Endothelial cell of umbilical vein (primary cell): ENCODE measurements around the gene GTF2IRD1. TPM values are rescaled to one million over a fixed set of nuclear protein-coding genes. Genes with fewer than 3 reads are reported as not detected.

Source experiments
- BruUV-seq: library from RNA; stranded (reverse); fragments of 400-500 nt; replicated peaks from 2 replicates; lab custom pipeline; 2021; lab: Mats Ljungman, UMichigan
- CTCF ChIA-PET: fragments of 300-600, 350-600 bp; sonication (Branson Sonifier 250); formaldehyde crosslinking; loops from one replicate; lab custom pipeline; 2021; ENCODE audit warnings: antibody characterized with exemption, inconsistent platforms; lab: Charles Lee
- POLR2A ChIA-PET: fragments of 300-600, 350-600 bp; sonication (Branson Sonifier 250); formaldehyde crosslinking; loops from one replicate; lab custom pipeline; 2021; ENCODE audit warnings: antibody characterized with exemption, inconsistent platforms; lab: Charles Lee
- DNase-seq: peaks from one replicate; pipeline ENCODE4 v3.0.0-alpha.2; 2011; ENCODE audit warnings: low read depth, low spot score
- FAIRE-seq: peaks from 2 replicates; lab custom pipeline; 2011; peaks lifted over from hg19 to GRCh38; lab: Jason Lieb, UNC
- H2AFZ ChIP-seq: 2 replicates; pipeline ENCODE4 v1.6.0; 2012; ENCODE audit warnings: low read depth, low read length, control low read depth, inconsistent platforms
- H3K27ac ChIP-seq: 2 replicates; pipeline ENCODE4 v1.5.1; 2011; ENCODE audit warnings: low read depth, mild to moderate bottlenecking, control low read depth, low read length, moderate library complexity; ENCODE audit not compliant: insufficient read depth
- H3K27me3 ChIP-seq, 2 experiments: 2 replicates each; pipeline versions ENCODE4 v1.6.0 to v1.6.1; 2011; ENCODE audit warnings: low read length in 2 of 2, mixed read lengths in 1 of 2; ENCODE audit not compliant: control insufficient read depth in 2 of 2, insufficient read depth in 2 of 2
- H3K36me3 ChIP-seq, 2 experiments: 2 replicates in 1 of 2; 3 replicates in 1 of 2; pipeline ENCODE4 v1.5.1; 2011; ENCODE audit warnings: low read length in 2 of 2, mild to moderate bottlenecking in 1 of 2, moderate library complexity in 1 of 2; ENCODE audit not compliant: control insufficient read depth in 2 of 2, insufficient read depth in 2 of 2; ENCODE audit errors: extremely low read depth in 1 of 2
- H3K4me1 ChIP-seq: 3 replicates; pipeline ENCODE4 v1.5.1; 2011; ENCODE audit warnings: mild to moderate bottlenecking, low read length; ENCODE audit not compliant: control insufficient read depth, insufficient read depth; ENCODE audit errors: extremely low read depth
- H3K4me2 ChIP-seq: 2 replicates; pipeline ENCODE4 v1.6.1; 2011; ENCODE audit warnings: low read length, control low read depth, mixed read lengths; ENCODE audit not compliant: insufficient read depth
- H3K4me3 ChIP-seq, 3 experiments: fragments of 200-600 bp in 1 of 3; sonication (generic), shearing (Covaris generic) in 1 of 3; replicated peaks in 1 of 3; 2 replicates each; pipeline ENCODE4 v1.5.1; 2011 to 2016; ENCODE audit warnings: control low read depth in 3 of 3, low read length in 3 of 3, mild to moderate bottlenecking in 2 of 3, inconsistent platforms in 1 of 3, low read depth in 1 of 3, moderate library complexity in 1 of 3; ENCODE audit not compliant: insufficient read depth in 1 of 3
- H3K79me2 ChIP-seq: 2 replicates; pipeline ENCODE4 v1.6.0; 2012; ENCODE audit warnings: low read length, inconsistent platforms; ENCODE audit not compliant: control insufficient read depth, insufficient read depth
- H3K9ac ChIP-seq: replicated peaks from 2 replicates; pipeline ENCODE3; 2011; ENCODE audit warnings: low read length, control low read depth; ENCODE audit not compliant: insufficient read depth; ENCODE audit errors: extremely low read depth
- H3K9me1 ChIP-seq: replicated peaks from 3 replicates; pipeline ENCODE4 v1.6.0; 2011; ENCODE audit warnings: mild to moderate bottlenecking, low read length; ENCODE audit not compliant: control insufficient read depth, insufficient read depth; ENCODE audit errors: extremely low read depth
- H3K9me3 ChIP-seq: replicated peaks from 2 replicates; pipeline ENCODE4 v1.5.1; 2012; ENCODE audit warnings: low read length, inconsistent platforms; ENCODE audit not compliant: control insufficient read depth, insufficient read depth
- H4K20me1 ChIP-seq: replicated peaks from 2 replicates; pipeline ENCODE3; 2011; ENCODE audit warnings: mild to moderate bottlenecking, low read length; ENCODE audit not compliant: control insufficient read depth, insufficient read depth; ENCODE audit errors: extremely low read depth
- CTCF ChIP-seq, 2 donors: IDR thresholded peaks; 1 replicate in 1 of 2; 2 replicates in 1 of 2; pipeline ENCODE4 v1.5.1; 2011; ENCODE audit warnings: low read length in 2 of 2, mild to moderate bottlenecking in 2 of 2, moderate library complexity in 2 of 2, control low read depth in 1 of 2, inconsistent platforms in 1 of 2, low read depth in 1 of 2; ENCODE audit not compliant: insufficient read depth in 1 of 2; ENCODE audit errors: extremely low read depth in 1 of 2
- EZH2 ChIP-seq: IDR thresholded peaks from 2 replicates; pipeline ENCODE4 v1.6.1; 2012; ENCODE audit warnings: borderline replicate concordance, low read depth, mild to moderate bottlenecking, moderate library complexity, low read length, inconsistent platforms; ENCODE audit not compliant: severe bottlenecking
- FOS ChIP-seq: IDR thresholded peaks from 2 replicates; pipeline ENCODE4 v1.6.1; 2011; ENCODE audit warnings: mild to moderate bottlenecking, low read length, moderate library complexity, borderline replicate concordance; ENCODE audit not compliant: insufficient read depth
- GATA2 ChIP-seq: IDR thresholded peaks from 2 replicates; pipeline ENCODE4 v1.7.0; 2011; ENCODE audit warnings: low read depth, mild to moderate bottlenecking, moderate library complexity, mixed read lengths, low read length; ENCODE audit not compliant: insufficient read length, insufficient read depth
- JUN ChIP-seq: IDR thresholded peaks from 2 replicates; pipeline ENCODE4 v1.6.1; 2011; ENCODE audit warnings: borderline replicate concordance, low read depth; ENCODE audit not compliant: insufficient read length, insufficient read depth
- MAX ChIP-seq: IDR thresholded peaks from 2 replicates; pipeline ENCODE4 v1.6.1; 2011; ENCODE audit not compliant: insufficient read depth, insufficient read length
- MYC ChIP-seq: IDR thresholded peaks from one replicate; pipeline ENCODE4 v1.6.1; 2011; ENCODE audit warnings: mild to moderate bottlenecking, low read depth, low read length
- POLR2A ChIP-seq: IDR thresholded peaks from 2 replicates; pipeline ENCODE4 v1.6.1; 2012; ENCODE audit warnings: low read depth, mild to moderate bottlenecking, control low read depth, low read length
- POLR2AphosphoS5 ChIP-seq: IDR thresholded peaks from 2 replicates; pipeline ENCODE4 v1.6.1; 2012; ENCODE audit warnings: low read depth, mild to moderate bottlenecking, control low read depth, low read length, moderate library complexity; ENCODE audit not compliant: insufficient read depth
- dilution Hi-C: fragments of 300-500 bp; cut with MboI; formaldehyde crosslinking; loops from one replicate; pipeline ENCODE4 v1.15.0; 2019; ENCODE audit warnings: low sequenced_read_pairs; ENCODE audit not compliant: extremely low pct_ligation_motif_present
- intact Hi-C: fragments of 100-400 bp; cut with micrococcal nuclease; formaldehyde crosslinking; loops from one replicate; pipeline ENCODE4 v1.10.0; 2022
- polyA plus RNA-seq, 4 experiments: library from polyadenylated mRNA; depleted of rRNA in 3 of 4; stranded (reverse) in 3 of 4; unstranded in 1 of 4; fragments of >200 nt; gene quantifications; 2 replicates each; pipeline versions ENCODE4 v1.2.1 to v1.2.3, GENCODE V29; 2011 to 2012; ENCODE audit warnings: missing spikeins in 1 of 4
- total RNA-seq: library from RNA; stranded (reverse); gene quantifications from 2 replicates; pipeline ENCODE4 v1.2.3, GENCODE V29; 2021

Gene GTF2IRD1
- total and polyA plus RNA-seq, 2 donors (not counting 3 experiments of a cell fraction or from before 2014, with no cell fraction given) = 14.2 to 24.2 TPM

- Histone ChIP-seq H3K79me2 (peaks cover 3% of the 10 kb centered on the region), H2AFZ (no peak overlapping the region), H3K9ac (no peak overlapping the region), H3K27ac (no peak overlapping the region), H3K36me3 (no peaks in the 10 kb centered on the region), H3K9me1 (no peaks in the 10 kb centered on the region), H3K4me2 (no peak overlapping the region), H3K4me3 (no peak overlapping the region), H3K4me1 (peaks cover 30% of the 10 kb centered on the region), H3K27me3 (no peaks in the 10 kb centered on the region), H3K9me3 (no peaks in the 10 kb centered on the region), H4K20me1 (no peaks in the 10 kb centered on the region)
- intact Hi-C loops = no loop called here
- dilution Hi-C loops = no loop called here
- POLR2A ChIA-PET = no interaction called here
- no TSS peak for BruUV-seq
- DNase-seq (no peak), FAIRE-seq (no peak)
- TF ChIP-seq MYC = no peak
- no peak for TF ChIP-seq GATA2
- no peak for TF ChIP-seq CTCF (IDR thresholded peaks at IDR 0.05; ENCODE audit: extremely low read depth in 1 of 2, insufficient read depth in 1 of 2, low read depth in 1 of 2, low read length in 2 of 2)
- no peak for TF ChIP-seq POLR2A
- no peak for TF ChIP-seq POLR2AphosphoS5
- no peak for TF ChIP-seq FOS
- TF ChIP-seq EZH2 = no peak
- no peak for TF ChIP-seq MAX
- TF ChIP-seq JUN = no peak
- CTCF ChIA-PET = interaction anchor here (1.0 to 1.3 kb wide), 2 partner anchors 10 to 32 kb away, joined by 3 to 4 read pairs; no protein-coding TSS in a partner anchor
Observed at GRCh38 chr7:74482629-74483401, 29.1 kb downstream of the GTF2IRD1 start.
